Brain microvascular endothelial cell (primary cell): ENCODE results near the gene RIPK3.

Source experiments
- DNase-seq: peaks from one replicate; pipeline ENCODE4 v3.0.0-alpha.2; 2020
- H3K27ac ChIP-seq: fragments of 250-450 bp; sonication (Bioruptor Pico); 2 replicates; pipeline ENCODE4 v1.5.1; 2020; ENCODE audit warnings: mild to moderate bottlenecking, moderate library complexity
- H3K27me3 ChIP-seq: fragments of 250-450 bp; sonication (Bioruptor Pico); replicated peaks from 2 replicates; pipeline ENCODE4 v1.5.1; 2020; ENCODE audit warnings: mild to moderate bottlenecking
- H3K36me3 ChIP-seq: fragments of 250-450 bp; sonication (Bioruptor Pico); replicated peaks from 2 replicates; pipeline ENCODE4 v1.5.1; 2020; ENCODE audit warnings: mild to moderate bottlenecking
- H3K4me3 ChIP-seq: 2 replicates; pipeline ENCODE4 v1.5.1; 2011; ENCODE audit warnings: low read depth, mild to moderate bottlenecking, control low read depth, low read length, moderate library complexity
- in situ Hi-C: cut with HindIII; loops from 2 replicates; pipeline ENCODE4 v1.10.0; 2017; ENCODE audit warnings: low sequenced_read_pairs, low pct_ligation_motif_present
- TF ChIP-seq, protein P1 (sequence below): IDR thresholded peaks from 2 replicates; pipeline ENCODE4 v1.5.1; 2011; ENCODE audit warnings: low read depth, mild to moderate bottlenecking, moderate library complexity, low read length, control low read depth, inconsistent platforms; ENCODE audit errors: missing control alignments

Gene RIPK3

DNA sequence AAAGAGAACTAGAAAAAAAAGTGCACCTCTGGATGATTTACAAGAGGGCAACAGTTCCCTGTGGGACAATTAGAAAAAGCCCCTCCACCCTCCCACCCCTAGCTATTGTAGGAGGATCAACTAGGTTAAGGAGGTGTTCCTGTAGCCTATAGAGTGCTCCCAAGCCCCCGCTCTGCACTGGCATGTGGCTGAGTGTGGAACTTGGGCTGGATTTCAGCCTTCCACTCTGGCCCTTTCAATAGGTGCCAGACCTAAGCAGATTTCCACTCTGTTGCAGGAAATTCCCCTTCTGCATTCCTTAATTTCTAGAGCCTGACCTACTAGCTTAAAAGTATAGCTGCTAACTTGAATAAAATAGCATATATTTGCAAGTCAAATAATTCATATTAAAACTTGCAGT, 31.0 kb upstream of the RIPK3 start:
- H3K27me3 ChIP-seq, result no peaks in the 10 kb centered on the region
- H3K4me3 ChIP-seq, result no peak overlapping the region
- H3K27ac ChIP-seq, result no peak overlapping the region
- H3K36me3 ChIP-seq, result peaks cover 18% of the 10 kb centered on the region
- TF ChIP-seq, protein P1, sequence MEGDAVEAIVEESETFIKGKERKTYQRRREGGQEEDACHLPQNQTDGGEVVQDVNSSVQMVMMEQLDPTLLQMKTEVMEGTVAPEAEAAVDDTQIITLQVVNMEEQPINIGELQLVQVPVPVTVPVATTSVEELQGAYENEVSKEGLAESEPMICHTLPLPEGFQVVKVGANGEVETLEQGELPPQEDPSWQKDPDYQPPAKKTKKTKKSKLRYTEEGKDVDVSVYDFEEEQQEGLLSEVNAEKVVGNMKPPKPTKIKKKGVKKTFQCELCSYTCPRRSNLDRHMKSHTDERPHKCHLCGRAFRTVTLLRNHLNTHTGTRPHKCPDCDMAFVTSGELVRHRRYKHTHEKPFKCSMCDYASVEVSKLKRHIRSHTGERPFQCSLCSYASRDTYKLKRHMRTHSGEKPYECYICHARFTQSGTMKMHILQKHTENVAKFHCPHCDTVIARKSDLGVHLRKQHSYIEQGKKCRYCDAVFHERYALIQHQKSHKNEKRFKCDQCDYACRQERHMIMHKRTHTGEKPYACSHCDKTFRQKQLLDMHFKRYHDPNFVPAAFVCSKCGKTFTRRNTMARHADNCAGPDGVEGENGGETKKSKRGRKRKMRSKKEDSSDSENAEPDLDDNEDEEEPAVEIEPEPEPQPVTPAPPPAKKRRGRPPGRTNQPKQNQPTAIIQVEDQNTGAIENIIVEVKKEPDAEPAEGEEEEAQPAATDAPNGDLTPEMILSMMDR, result no peak
- in situ Hi-C loops, result no loop called here
- no peak for DNase-seq

DNA sequence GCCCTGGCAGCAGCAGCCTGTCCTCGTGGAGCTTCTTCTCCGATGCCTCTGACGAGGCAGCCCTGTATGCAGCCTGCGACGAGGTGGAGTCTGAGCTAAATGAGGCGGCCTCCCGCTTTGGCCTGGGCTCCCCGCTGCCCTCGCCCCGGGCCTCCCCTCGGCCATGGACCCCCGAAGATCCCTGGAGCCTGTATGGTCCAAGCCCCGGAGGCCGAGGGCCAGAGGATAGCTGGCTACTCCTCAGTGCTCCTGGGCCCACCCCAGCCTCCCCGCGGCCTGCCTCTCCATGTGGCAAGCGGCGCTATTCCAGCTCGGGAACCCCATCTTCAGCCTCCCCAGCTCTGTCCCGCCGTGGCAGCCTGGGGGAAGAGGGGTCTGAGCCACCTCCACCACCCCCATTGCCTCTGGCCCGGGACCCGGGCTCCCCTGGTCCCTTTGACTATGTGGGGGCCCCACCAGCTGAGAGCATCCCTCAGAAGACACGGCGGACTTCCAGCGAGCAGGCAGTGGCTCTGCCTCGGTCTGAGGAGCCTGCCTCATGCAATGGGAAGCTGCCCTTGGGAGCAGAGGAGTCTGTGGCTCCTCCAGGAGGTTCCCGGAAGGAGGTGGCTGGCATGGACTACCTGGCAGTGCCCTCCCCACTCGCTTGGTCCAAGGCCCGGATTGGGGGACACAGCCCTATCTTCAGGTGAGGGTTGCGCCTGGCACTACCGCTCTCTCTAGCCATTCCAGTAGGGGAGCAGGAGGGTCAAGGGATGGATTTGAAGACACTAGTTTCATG, 30.3 kb upstream of the RIPK3 start:
- Histone ChIP-seq H3K27ac (no peak overlapping the region), H3K27me3 (no peaks in the 10 kb centered on the region), H3K36me3 (peaks cover 15% of the 10 kb centered on the region), H3K4me3 (no peak overlapping the region)
- TF ChIP-seq, protein P1, result no peak
- in situ Hi-C loops, result no loop called here
- DNase-seq, result no peak

DNA sequence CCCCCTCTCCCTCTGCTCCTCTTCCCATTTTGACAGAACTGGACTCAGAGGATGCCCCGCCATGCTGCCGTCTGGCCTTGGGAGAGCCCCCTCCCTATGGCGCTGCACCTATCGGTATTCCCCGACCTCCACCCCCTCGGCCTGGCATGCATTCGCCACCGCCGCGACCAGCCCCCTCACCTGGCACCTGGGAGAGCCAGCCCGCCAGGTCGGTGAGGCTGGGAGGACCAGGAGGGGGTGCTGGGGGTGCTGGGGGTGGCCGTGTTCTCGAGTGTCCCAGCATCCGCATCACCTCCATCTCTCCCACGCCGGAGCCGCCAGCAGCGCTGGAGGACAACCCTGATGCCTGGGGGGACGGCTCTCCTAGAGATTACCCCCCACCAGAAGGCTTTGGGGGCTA, 29.7 kb upstream of the RIPK3 start:
- Histone ChIP-seq H3K4me3 (peak overlapping the region; percentile 80), H3K36me3 (peaks cover 15% of the 10 kb centered on the region)

DNA sequence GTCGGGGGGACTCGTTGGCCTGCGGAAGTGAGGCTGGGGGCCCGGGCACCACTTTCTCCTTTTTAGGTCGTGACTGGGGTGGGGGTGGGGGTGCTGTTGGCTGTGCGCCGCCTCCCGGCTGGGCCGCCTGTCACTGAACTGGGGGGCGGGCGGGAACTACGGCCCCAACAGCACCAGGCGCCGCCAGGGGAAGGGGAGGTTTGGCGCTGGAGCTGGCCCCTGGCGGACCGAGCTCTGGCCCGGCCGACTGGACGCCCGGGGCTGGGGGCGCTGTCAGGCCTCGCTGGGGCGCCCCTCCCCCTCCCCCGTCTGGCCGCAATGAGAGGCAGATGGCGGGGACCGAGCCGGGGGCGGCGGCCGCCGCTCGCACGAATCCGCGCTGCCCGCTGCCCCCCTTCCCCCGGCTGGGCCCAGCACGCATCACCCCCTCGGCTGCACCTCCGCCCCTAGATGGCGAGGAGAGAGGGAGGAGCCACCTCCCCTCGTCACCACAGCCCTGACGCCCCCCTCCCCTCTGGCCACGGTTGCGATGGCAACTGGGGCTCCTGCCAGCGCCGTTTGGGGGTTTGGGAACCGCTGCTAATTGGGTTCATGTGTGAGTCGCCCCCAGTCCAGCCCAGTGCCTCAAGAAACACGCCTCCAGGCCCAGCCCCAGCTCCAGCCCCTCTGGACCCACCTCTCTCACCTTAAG, 28.9 kb upstream of the RIPK3 start:
- H3K27ac ChIP-seq, result peak overlapping the region; percentile 82
- H3K27me3 ChIP-seq, result no peaks in the 10 kb centered on the region
- in situ Hi-C loops, result no loop called here
- peaks cover 9% of the 10 kb centered on the region for H3K36me3 ChIP-seq
- peak overlapping the region; percentile 80 for H3K4me3 ChIP-seq
- peak; percentile 46 for DNase-seq
- TF ChIP-seq, protein P1, result no peak

More for the DNA sequence above, 29.7 kb upstream of the RIPK3 start:
- TF ChIP-seq, protein P1, result no peak
- no peak for DNase-seq
- in situ Hi-C loops, result no loop called here
- Histone ChIP-seq H3K27me3 (no peaks in the 10 kb centered on the region), H3K27ac (no peak overlapping the region)

DNA sequence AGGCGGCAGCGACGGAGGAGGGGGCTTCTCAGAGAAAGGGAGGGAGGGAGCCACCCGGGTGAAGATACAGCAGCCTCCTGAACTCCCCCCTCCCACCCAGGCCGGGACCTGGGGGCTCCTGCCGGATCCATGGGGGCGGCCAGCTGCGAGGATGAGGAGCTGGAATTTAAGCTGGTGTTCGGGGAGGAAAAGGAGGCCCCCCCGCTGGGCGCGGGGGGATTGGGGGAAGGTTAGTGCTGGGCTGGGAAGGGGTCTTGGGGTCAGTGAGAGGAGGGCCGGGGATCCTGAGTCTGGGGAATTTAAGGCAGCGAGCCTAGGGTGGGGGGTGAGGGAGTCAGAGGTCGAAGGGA, 28.4 kb upstream of the RIPK3 start:
- DNase-seq, result no peak
- Histone ChIP-seq H3K27ac (peak overlapping the region; percentile 82), H3K27me3 (no peaks in the 10 kb centered on the region), H3K36me3 (peaks cover 3% of the 10 kb centered on the region), H3K4me3 (peak overlapping the region; percentile 80)
- in situ Hi-C loops, result no loop called here
- TF ChIP-seq, protein P1, result no peak
